K562 (cell line): Measurements from ENCODE around the gene HADHA. TPM values are rescaled to one million over a fixed set of nuclear protein-coding genes. Genes with fewer than 3 reads are reported as not detected.

Source experiments
- CXXC5 ChIP-seq: fragments of 250-450 bp; sonication (Bioruptor Pico); IDR thresholded peaks from 2 replicates; pipeline ENCODE4 v1.8.0; 2022; ENCODE audit warnings: inconsistent platforms, mild to moderate bottlenecking, moderate library complexity
- DIDO1 ChIP-seq: fragments of 450-650 bp; IDR thresholded peaks from 2 replicates; pipeline ENCODE4 v1.6.1; 2016; ENCODE audit warnings: low read depth, missing biosample characterization, missing genetic modification characterization
- ELF1 ChIP-seq: fragments of 200-800 bp; sonication (Bioruptor generic); IDR thresholded peaks from 2 replicates; pipeline ENCODE4 v1.6.1; 2016; ENCODE audit warnings: missing genetic modification characterization, missing compliant biosample characterization
- LARP7 ChIP-seq: fragments of 450-650 bp; IDR thresholded peaks from 2 replicates; pipeline ENCODE4 v1.6.1; 2016
- NONO ChIP-seq, 2 experiments: fragments of 200-400 bp in 1 of 2; fragments of 450-650 bp in 1 of 2; formaldehyde crosslinking in 1 of 2; IDR thresholded peaks; 2 replicates each; pipeline ENCODE4 v1.6.1; 2017; ENCODE audit warnings: low read depth in 2 of 2, mild to moderate bottlenecking in 2 of 2, moderate library complexity in 2 of 2, low read length in 1 of 2
- NR2F6 ChIP-seq: fragments of 450-650 bp; formaldehyde crosslinking; IDR thresholded peaks from 2 replicates; pipeline ENCODE4 v1.4.0; 2020; ENCODE audit warnings: mild to moderate bottlenecking
- RB1 ChIP-seq: fragments of 450-650 bp; IDR thresholded peaks from 2 replicates; pipeline ENCODE4 v1.6.1; 2017; ENCODE audit warnings: low read depth, mild to moderate bottlenecking
- SIN3A ChIP-seq, 2 experiments: fragments of 150-350 bp in 1 of 2; IDR thresholded peaks; 2 replicates each; pipeline ENCODE4 v1.6.1; 2011 to 2016; ENCODE audit warnings: borderline replicate concordance in 2 of 2, low read depth in 2 of 2, low read length in 2 of 2, mild to moderate bottlenecking in 2 of 2, moderate library complexity in 2 of 2; ENCODE audit not compliant: control insufficient read depth in 1 of 2
- STAG1 ChIP-seq: sonication (generic); formaldehyde crosslinking; IDR thresholded peaks from 2 replicates; pipeline ENCODE4 v1.5.0; 2020; ENCODE audit warnings: missing genetic modification reagents, borderline replicate concordance
- TOE1 ChIP-seq, 2 experiments: fragments of 450-650 bp in 1 of 2; sonication (generic) in 1 of 2; formaldehyde crosslinking in 1 of 2; IDR thresholded peaks; 2 replicates each; pipeline versions ENCODE4 v1.7.1 to v1.8.0; 2016 to 2022; ENCODE audit warnings: borderline replicate concordance in 2 of 2, mild to moderate bottlenecking in 2 of 2, antibody characterized with exemption in 1 of 2, inconsistent platforms in 1 of 2, low read depth in 1 of 2, missing genetic modification reagents in 1 of 2, moderate library complexity in 1 of 2
- U2AF1 ChIP-seq: fragments of 200-400 bp; formaldehyde crosslinking; optimal IDR thresholded peaks from 2 replicates; pipeline ENCODE3; 2017; ENCODE audit warnings: mild to moderate bottlenecking, low read depth, low read length, moderate library complexity
- YY1 ChIP-seq, 3 experiments: IDR thresholded peaks; 2 replicates each; pipeline ENCODE4 v1.6.1; 2011; ENCODE audit warnings: low read length in 2 of 3, mild to moderate bottlenecking in 2 of 3, moderate library complexity in 2 of 3, borderline replicate concordance in 1 of 3, control low read depth in 1 of 3, low read depth in 1 of 3; ENCODE audit not compliant: insufficient read depth in 3 of 3, insufficient replicate concordance in 2 of 3, control insufficient read depth in 1 of 3, insufficient read length in 1 of 3; ENCODE audit errors: extremely low read depth in 1 of 3
- ZC3H11A ChIP-seq: IDR thresholded peaks from 2 replicates; pipeline ENCODE4 v1.6.1; 2012; ENCODE audit warnings: low read depth, low read length, improper control_type of control experiment
- ZNF197 ChIP-seq: fragments of 200-800 bp; sonication (Bioruptor generic); IDR thresholded peaks from 2 replicates; pipeline ENCODE4 v1.6.1; 2016; ENCODE audit warnings: low read depth, missing genetic modification characterization, missing compliant biosample characterization
- ZNF354B ChIP-seq: fragments of 250-450 bp; sonication (Bioruptor Pico); IDR thresholded peaks from 2 replicates; pipeline ENCODE4 v1.4.0; 2020
- ZNF76 ChIP-seq: fragments of 250-450 bp; sonication (Bioruptor Pico); IDR thresholded peaks from 2 replicates; pipeline ENCODE4 v1.4.0; 2020; ENCODE audit warnings: mild to moderate bottlenecking, moderate library complexity, borderline replicate concordance
- polyA plus RNA-seq, 8 experiments: library from polyadenylated mRNA; depleted of rRNA in 4 of 8; stranded (reverse) in 5 of 8; unstranded in 3 of 8; fragments of >200 nt; fragmentation: Nextera tagmentation in 2 of 8; fragmentation: Illumina TruSeq in 1 of 8; extraction: Ambion mirVana in 2 of 8; extraction: Trizol in 1 of 8; gene quantifications; 2 replicates each; pipeline versions ENCODE4 v1.2.1 to v1.2.3, GENCODE V29; 2011 to 2014; ENCODE audit warnings: inconsistent platforms in 1 of 8, missing spikeins in 1 of 8
- total RNA-seq, 7 experiments: library from RNA; depleted of rRNA in 6 of 7; stranded (reverse); fragments of >200 nt in 6 of 7; fragmentation: Illumina TruSeq in 2 of 7; extraction: Trizol in 2 of 7; gene quantifications; 2 replicates each; pipeline versions ENCODE4 v1.2.1 to v1.2.3, GENCODE V29; 2011 to 2021; ENCODE audit warnings: low replicate concordance in 1 of 7
- TF ChIP-seq, protein P1 (sequence below): sonication (generic); formaldehyde crosslinking; IDR thresholded peaks from 2 replicates; pipeline ENCODE4 v1.9.0; 2022; ENCODE audit warnings: mild to moderate bottlenecking, missing genetic modification reagents
- TF ChIP-seq, protein P2 (sequence below): sonication (generic); formaldehyde crosslinking; IDR thresholded peaks from 2 replicates; pipeline ENCODE4 v1.8.0; 2022; ENCODE audit warnings: missing genetic modification reagents, mild to moderate bottlenecking, moderate library complexity, borderline replicate concordance
- TF ChIP-seq, protein P3 (sequence below): fragments of 450-650 bp; formaldehyde crosslinking; IDR thresholded peaks from 2 replicates; pipeline ENCODE4 v1.4.0; 2020; ENCODE audit warnings: mild to moderate bottlenecking, moderate library complexity

HADHA gene
- total and polyA plus RNA-seq, 9 of the 15 experiments (the other 6 are each of a cell fraction or from before 2014, with no cell fraction given), result 145 to 326 (median 202) TPM

DNA sequence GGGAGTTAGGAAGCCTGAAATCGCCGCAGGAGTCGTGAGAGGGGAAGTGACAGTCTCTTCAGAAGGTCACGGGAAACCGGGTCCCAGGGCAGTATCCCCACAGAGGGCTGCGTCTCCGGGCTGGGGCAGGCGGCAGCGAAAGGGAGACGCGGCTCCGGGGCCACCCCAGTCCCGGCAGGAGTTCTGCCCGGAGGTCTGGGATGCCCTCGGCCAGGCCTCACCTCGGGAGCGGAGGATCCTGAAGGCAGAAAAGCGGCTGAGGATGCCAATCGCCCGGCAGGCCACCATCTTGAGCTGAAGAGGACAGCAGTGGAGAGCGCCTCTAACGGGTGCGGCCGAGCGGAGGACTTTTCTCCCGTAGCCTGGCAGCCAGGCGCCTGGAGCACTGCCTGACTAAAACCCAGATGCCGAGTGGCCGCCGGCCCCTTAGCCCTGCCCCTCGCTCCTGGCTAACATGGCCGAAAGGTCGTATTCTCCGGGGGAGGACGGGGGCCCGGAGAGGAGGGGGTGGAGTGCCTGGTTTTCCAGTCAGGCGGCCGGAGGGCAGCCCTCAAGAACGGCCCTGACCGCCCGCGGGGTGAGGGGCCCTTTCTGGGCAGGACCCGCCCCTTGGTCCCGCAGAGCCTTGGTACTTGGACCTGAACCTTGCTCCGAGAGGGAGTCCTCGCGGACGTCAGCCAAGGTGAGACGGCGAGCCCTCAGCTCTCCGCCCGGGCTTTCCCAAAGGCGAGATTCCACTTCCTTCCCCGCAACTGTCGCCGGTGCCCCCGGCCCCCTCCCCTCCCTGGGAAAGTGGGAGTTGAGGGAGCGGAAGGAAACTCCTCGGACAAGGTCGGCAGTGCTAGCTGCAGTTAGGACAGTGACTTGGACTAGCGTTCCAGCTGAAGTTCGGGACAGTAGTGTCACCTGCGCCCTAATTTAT is at the start of gene HADHA, which contains the start of gene HADHB (continued):
- TF ChIP-seq ZNF197 (CRISPR knock-in tag) (0 out of 2 replicates have a peak, but pooled peaks have one; percentile 42), STAG1 (0 out of 2 replicates have a peak, but pooled peaks have one; percentile 27), SIN3A (IDR thresholded peaks at IDR 0.05; ENCODE audit: borderline replicate concordance in 2 of 2, control insufficient read depth in 1 of 2, low read depth in 2 of 2, low read length in 2 of 2) (peak; percentile 36 to 86; a peak in 2 of 4 replicates), ZC3H11A (no peak), NR2F6 (peak; percentile 4; the same call in 1 of the 2 replicates), DIDO1 (tag) (peak; percentile 81), ZNF76 (CRISPR knock-in tag) (peak; percentile 37; the same call in 1 of the 2 replicates), LARP7 (0 out of 2 replicates have a peak, but pooled peaks have one; percentile 7), RB1 (peak; percentile 91), ELF1 (tag) (0 out of 2 replicates have a peak, but pooled peaks have one; percentile 30), TOE1 (IDR thresholded peaks at IDR 0.05; ENCODE audit: borderline replicate concordance) (peak; percentile 96), TOE1 (CRISPR knock-in tag; IDR thresholded peaks at IDR 0.05; ENCODE audit: borderline replicate concordance, low read depth) (0 out of 2 replicates have a peak, but pooled peaks have one; percentile 35), NONO (IDR thresholded peaks at IDR 0.05; ENCODE audit: low read depth in 2 of 2, low read length in 1 of 2) (peak in 1 of 2 experiments; percentile 54; a peak in 2 of 4 replicates), ZNF354B (CRISPR knock-in tag) (0 out of 2 replicates have a peak, but pooled peaks have one; percentile 31), CXXC5 (CRISPR knock-in tag) (peak; percentile 92), U2AF1 (no peak), YY1 (IDR thresholded peaks at IDR 0.05; ENCODE audit: borderline replicate concordance in 1 of 3, control insufficient read depth in 1 of 3, extremely low read depth in 1 of 3, insufficient read depth in 3 of 3, insufficient read length in 1 of 3, insufficient replicate concordance in 2 of 3, low read depth in 1 of 3, low read length in 2 of 3) (peak; percentile 58 to 93 (median 85))
- TF ChIP-seq, protein P1, sequence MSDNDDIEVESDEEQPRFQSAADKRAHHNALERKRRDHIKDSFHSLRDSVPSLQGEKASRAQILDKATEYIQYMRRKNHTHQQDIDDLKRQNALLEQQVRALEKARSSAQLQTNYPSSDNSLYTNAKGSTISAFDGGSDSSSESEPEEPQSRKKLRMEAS (CRISPR knock-in tag), result peak; percentile 60
- TF ChIP-seq, protein P2, sequence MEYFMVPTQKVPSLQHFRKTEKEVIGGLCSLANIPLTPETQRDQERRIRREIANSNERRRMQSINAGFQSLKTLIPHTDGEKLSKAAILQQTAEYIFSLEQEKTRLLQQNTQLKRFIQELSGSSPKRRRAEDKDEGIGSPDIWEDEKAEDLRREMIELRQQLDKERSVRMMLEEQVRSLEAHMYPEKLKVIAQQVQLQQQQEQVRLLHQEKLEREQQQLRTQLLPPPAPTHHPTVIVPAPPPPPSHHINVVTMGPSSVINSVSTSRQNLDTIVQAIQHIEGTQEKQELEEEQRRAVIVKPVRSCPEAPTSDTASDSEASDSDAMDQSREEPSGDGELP (CRISPR knock-in tag), result peak; percentile 74
- TF ChIP-seq, protein P3, sequence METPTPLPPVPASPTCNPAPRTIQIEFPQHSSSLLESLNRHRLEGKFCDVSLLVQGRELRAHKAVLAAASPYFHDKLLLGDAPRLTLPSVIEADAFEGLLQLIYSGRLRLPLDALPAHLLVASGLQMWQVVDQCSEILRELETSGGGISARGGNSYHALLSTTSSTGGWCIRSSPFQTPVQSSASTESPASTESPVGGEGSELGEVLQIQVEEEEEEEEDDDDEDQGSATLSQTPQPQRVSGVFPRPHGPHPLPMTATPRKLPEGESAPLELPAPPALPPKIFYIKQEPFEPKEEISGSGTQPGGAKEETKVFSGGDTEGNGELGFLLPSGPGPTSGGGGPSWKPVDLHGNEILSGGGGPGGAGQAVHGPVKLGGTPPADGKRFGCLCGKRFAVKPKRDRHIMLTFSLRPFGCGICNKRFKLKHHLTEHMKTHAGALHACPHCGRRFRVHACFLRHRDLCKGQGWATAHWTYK (CRISPR knock-in tag), result 0 out of 2 replicates have a peak, but pooled peaks have one; percentile 14
